Stimulated activated naive CD8-positive, alpha-beta T cell treated with anti-CD3 and anti-CD28 coated beads, Interleukin-15, amount 100 ng/mL, for 72 hours (primary cell): ENCODE measurements around the gene MTSS2.
A peak's percentile ranks its signal among the peaks of the same experiment; 100 is the strongest.

Experiments
- ATAC-seq: fragments of 150-1000 bp; cut with Tn5 transposase; 2 replicates; pipeline ENCODE4 v1.10.0; 2021; ENCODE audit warnings: mild to moderate bottlenecking, moderate library complexity
- DNase-seq, 2 donors: peaks; one replicate each; pipeline ENCODE4 v3.0.0; 2021 to 2022
- H3K27ac Mint-ChIP-seq, 2 donors: one replicate each; pipeline ENCODE4 v1.8.0; 2022; ENCODE audit warnings: mild to moderate bottlenecking in 2 of 2, mixed read lengths in 2 of 2, moderate library complexity in 2 of 2
- H3K27me3 Mint-ChIP-seq: one replicate; pipeline ENCODE4 v1.8.0; 2022; ENCODE audit warnings: mixed read lengths
- H3K4me1 Mint-ChIP-seq: one replicate; pipeline ENCODE4 v1.8.0; 2022; ENCODE audit warnings: mild to moderate bottlenecking, mixed read lengths
- H3K4me3 Mint-ChIP-seq, 2 donors: one replicate each; pipeline ENCODE4 v1.8.0; 2022; ENCODE audit warnings: mild to moderate bottlenecking in 2 of 2, mixed read lengths in 2 of 2, moderate library complexity in 1 of 2
- H3K9me3 Mint-ChIP-seq, 2 donors: one replicate each; pipeline ENCODE4 v1.8.0; 2022; ENCODE audit warnings: mixed read lengths in 2 of 2

The MTSS2 gene

GRCh38 chr16:70695331-70696070 lies 9.6 kb upstream of the MTSS2 start:
- H3K27me3 Mint-ChIP-seq: no peaks in the 10 kb centered on the region
- no peak for ATAC-seq
- peak overlapping the region in 1 of 2 donors; percentile 64 for H3K4me3 Mint-ChIP-seq
- no peak for DNase-seq
- H3K9me3 Mint-ChIP-seq: no peaks in the 10 kb centered on the region
- peak overlapping the region in 1 of 2 donors; percentile 58 for H3K27ac Mint-ChIP-seq
- H3K4me1 Mint-ChIP-seq: peaks cover 60% of the 10 kb centered on the region

- DNase-seq: no peak
- Mint-ChIP-seq H3K9me3 (no peaks in the 10 kb centered on the region), H3K27ac (no peak overlapping the region), H3K4me1 (peaks cover 60% of the 10 kb centered on the region), H3K27me3 (no peaks in the 10 kb centered on the region), H3K4me3 (no peak overlapping the region)
- ATAC-seq: no peak
Measured at GRCh38 chr16:70694868-70695218, 9.0 kb upstream of the MTSS2 start.

GRCh38 chr16:70694088-70694867 lies 8.4 kb upstream of the MTSS2 start:
- H3K27me3 Mint-ChIP-seq: no peaks in the 10 kb centered on the region
- peaks cover 57% of the 10 kb centered on the region for H3K4me1 Mint-ChIP-seq
- no peak for DNase-seq
- H3K9me3 Mint-ChIP-seq: no peaks in the 10 kb centered on the region
- no peak overlapping the region for H3K27ac Mint-ChIP-seq
- H3K4me3 Mint-ChIP-seq: no peak overlapping the region
- ATAC-seq: no peak

- no peak for DNase-seq
- Mint-ChIP-seq H3K4me3 (no peak overlapping the region), H3K27me3 (no peaks in the 10 kb centered on the region), H3K4me1 (peaks cover 47% of the 10 kb centered on the region), H3K9me3 (no peaks in the 10 kb centered on the region), H3K27ac (no peak overlapping the region)
- ATAC-seq: no peak
Measured at GRCh38 chr16:70692873-70693671, 7.2 kb upstream of the MTSS2 start.

DNA sequence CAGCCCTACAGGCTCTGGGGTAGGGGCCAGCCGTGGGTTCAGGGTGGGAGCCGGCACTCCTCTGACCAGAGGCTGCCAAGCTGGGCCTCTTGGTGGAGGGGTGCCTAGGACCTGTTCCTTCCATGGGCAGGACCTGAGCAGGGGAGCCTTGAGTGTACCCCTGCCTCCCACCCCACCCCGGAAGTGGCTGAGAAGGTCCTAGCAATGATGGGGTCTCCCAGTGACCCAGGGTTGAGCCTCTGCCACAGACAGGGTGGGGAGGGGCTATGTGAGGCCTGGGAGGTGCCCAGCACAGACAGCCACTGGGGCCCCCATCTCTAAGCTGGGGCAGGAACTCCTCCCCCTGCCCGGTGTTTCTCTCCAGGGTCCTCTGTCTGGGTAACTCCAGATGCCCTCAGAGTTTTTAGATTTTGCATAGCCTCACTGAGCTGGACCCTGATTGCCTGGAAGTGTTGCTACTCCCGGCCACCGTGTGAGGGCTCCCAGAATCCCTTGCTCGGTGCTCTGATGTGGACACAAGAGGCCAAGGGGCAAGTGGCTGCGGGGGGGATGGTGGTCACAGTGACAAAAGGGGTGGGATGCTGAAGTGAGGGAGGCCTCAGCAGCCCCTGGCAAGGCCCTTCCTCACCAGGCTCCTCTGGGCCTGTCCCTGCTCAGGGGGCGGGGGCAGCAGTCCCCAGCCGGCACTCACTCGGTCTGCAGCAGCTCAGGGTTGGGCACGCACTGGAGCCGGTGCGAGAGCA lies 6.4 kb upstream of the MTSS2 start:
- DNase-seq (no peak), ATAC-seq (no peak)
- no peaks in the 10 kb centered on the region for H3K9me3 Mint-ChIP-seq
- no peak overlapping the region for H3K27ac Mint-ChIP-seq
- no peaks in the 10 kb centered on the region for H3K27me3 Mint-ChIP-seq
- peaks cover 40% of the 10 kb centered on the region for H3K4me1 Mint-ChIP-seq
- no peak overlapping the region for H3K4me3 Mint-ChIP-seq

DNA sequence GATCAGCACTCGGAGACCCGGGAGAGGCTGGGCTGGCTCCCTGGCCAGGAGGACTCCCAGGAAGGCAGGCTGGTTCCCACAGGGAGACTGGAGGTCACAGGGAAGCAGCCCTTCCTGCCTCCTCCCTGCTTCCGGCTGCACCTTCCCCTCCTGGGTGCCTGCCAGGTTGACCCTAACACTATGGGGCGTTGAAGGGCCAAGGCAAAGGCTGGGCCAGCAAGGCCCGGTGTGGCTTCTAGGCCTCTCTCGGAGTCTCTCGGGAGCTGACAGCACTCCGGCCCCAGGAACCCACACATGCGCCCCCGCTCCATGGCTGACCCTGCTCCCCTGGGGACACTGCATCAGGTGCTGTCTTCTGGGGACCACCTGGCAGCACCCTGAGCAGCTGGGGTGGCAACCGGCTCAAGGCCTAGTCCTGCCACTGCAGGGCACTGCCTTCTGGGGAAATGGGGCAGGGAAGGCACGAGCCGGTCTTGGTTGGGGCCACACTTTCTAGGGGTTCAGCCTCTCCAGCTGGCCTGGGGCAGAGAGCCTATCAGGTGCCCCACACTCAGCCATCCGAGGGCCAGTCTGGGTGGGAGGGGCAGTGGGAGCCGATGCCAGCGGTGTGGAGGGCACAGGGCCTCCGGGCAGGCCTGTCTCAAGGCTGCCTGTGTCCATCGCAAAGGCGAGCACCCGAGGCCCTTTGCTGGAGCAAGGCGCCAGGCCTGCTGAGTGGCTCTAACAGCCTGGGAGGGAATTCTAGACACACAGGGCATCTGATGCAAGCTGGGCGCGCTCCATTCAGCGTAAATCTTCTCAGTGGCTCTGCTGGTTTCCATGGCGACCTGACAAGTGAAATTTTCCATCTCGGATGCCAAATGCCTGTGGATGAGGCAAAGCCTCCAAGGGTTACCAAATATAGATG lies 5.6 kb upstream of the MTSS2 start:
- H3K27ac Mint-ChIP-seq: no peak overlapping the region

DNA sequence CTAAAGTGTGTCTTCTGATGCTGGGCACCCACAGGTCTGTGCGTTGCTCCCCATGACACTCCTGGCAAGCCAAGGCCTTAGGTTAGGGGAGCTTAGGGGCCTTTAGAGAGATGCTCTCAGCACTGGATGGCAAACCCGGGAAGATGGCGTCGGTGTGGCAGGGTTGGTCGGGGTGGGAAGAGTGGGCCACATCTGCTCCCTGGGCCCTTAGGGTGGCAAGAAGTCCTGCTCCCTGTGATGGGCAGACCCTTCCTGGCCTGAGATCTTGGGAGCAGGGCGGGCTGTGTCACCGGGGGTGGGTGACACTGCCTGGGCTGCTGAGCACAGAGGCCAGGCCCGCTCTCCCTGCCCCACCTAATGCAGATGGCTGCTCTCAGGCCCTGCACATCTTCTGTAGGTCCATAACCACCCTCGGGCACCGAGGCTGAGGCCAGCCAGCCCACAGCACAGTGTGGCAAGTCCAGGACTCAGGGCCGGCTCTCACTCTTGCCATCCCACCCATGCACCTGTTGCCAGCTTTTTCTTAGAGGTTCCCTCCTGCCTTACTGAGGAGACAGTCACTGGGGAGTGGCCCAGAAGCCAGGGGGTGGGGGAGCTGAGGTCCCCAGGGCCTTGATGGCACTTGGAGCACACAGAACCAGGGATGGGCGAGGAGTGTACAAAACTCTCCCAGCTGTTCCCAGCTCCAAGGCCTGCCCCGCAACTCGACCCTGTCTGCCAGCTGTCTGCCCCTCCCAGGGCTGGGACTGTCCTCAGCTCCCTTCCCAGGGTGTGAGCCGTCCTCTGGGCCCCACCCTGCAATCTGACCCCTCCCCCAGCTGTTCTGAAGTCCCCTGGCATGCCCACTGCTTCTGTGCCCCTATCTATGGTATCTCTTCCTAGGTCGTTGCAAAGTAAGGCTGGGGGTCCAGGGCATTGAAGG lies 4.4 kb upstream of the MTSS2 start:
- no peak for ATAC-seq
- DNase-seq: no peak
- H3K27me3 Mint-ChIP-seq: no peaks in the 10 kb centered on the region
- no peaks in the 10 kb centered on the region for H3K9me3 Mint-ChIP-seq
- no peak overlapping the region for H3K4me3 Mint-ChIP-seq
- H3K4me1 Mint-ChIP-seq: peaks cover 19% of the 10 kb centered on the region
- peak overlapping the region; percentile 40 to 59 for H3K27ac Mint-ChIP-seq

More for the DNA sequence above, 5.6 kb upstream of the MTSS2 start:
- DNase-seq (no peak), ATAC-seq (no peak)
- Mint-ChIP-seq H3K4me1 (peaks cover 31% of the 10 kb centered on the region), H3K27me3 (no peaks in the 10 kb centered on the region), H3K4me3 (no peak overlapping the region), H3K9me3 (no peaks in the 10 kb centered on the region)

DNA sequence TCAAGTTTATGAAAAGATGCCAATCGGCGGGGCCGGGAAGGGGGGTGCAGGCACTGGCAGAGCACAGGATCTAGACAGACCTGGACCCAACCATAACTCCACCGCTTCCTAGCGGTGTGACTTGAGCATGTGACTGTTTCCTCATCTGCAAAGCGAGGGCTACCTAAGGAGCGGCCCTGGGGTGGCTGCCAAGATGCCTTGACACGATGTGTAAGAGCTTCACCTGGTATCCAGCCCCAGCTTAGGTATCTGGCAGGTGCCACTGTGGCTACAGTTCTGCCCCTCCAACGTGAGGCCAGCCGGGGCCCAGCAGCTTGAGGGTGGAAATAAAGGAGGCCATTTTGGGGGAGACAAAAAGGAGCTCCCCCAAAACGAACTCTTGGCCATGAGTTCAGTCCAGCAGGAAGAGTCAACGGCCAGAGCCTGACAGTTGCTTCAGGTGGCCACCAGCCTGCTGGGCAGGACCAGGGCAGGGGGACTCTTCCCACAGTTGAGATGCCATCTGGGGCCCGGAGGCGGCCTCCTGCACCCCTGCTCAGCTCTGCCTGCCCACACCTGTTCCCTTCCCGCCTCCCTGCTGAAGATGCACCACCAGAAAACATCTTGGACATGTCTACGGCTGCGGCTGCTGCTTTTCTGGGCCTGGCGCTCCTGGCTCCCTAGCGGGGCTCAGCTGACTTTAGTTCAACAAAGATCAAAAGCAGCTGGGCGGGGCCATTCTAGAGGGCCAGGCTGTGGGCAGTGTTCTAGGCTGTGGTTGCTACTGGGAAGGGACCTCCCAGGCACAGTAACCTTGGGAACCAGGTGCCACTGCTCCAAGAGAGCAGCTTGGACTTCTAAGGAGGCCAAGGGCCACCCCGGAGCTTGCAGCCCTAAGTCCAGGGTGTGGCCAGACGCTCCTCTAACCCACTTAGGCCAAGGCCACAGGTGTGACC lies 3.4 kb upstream of the MTSS2 start:
- ATAC-seq: no peak
- no peak for DNase-seq
- H3K9me3 Mint-ChIP-seq: no peaks in the 10 kb centered on the region
- H3K4me1 Mint-ChIP-seq: peaks cover 10% of the 10 kb centered on the region
- H3K27me3 Mint-ChIP-seq: no peaks in the 10 kb centered on the region
- no peak overlapping the region for H3K4me3 Mint-ChIP-seq
- H3K27ac Mint-ChIP-seq: no peak overlapping the region

GRCh38 chr16:70688246-70688742 lies 2.4 kb upstream of the MTSS2 start:
- Mint-ChIP-seq H3K27ac (peak overlapping the region in 1 of 2 donors; percentile 11), H3K4me3 (no peak overlapping the region), H3K9me3 (no peaks in the 10 kb centered on the region), H3K27me3 (no peaks in the 10 kb centered on the region), H3K4me1 (peaks cover 11% of the 10 kb centered on the region)
- DNase-seq (no peak), ATAC-seq (no peak)

DNA sequence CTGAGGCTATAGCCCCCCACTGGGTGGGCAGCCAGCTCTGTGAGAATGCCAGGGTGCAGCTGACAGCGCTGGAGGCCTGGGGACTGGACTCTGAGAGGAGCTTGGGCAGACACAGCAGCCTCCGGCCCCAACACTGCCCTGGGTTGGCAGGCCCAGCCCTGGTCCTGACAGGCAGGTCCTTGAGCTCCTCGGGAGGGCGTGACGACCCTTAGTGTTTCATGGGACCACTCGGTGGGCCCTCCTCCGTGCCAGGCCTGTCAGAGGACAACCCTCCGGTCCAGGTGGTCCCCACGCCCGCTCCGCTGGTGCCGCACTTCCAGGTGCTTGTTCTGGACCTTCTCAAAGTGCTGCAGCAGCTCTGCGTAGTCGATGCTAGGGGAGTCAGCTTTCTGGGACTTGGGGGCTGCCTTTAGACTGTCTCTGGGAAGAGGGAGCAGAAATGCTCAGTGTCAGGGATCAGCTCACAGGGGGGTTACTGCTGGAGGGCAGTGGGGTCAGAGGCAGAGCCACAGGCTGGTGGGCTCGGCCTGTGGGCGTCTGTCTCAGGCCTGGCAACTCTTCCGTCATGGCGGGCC lies 1.9 kb upstream of the MTSS2 start:
- peaks cover 9% of the 10 kb centered on the region for H3K4me1 Mint-ChIP-seq
- no peaks in the 10 kb centered on the region for H3K27me3 Mint-ChIP-seq
- H3K9me3 Mint-ChIP-seq: no peaks in the 10 kb centered on the region
- H3K27ac Mint-ChIP-seq: no peak overlapping the region
- DNase-seq (no peak), ATAC-seq (no peak)
- H3K4me3 Mint-ChIP-seq: no peak overlapping the region

DNA sequence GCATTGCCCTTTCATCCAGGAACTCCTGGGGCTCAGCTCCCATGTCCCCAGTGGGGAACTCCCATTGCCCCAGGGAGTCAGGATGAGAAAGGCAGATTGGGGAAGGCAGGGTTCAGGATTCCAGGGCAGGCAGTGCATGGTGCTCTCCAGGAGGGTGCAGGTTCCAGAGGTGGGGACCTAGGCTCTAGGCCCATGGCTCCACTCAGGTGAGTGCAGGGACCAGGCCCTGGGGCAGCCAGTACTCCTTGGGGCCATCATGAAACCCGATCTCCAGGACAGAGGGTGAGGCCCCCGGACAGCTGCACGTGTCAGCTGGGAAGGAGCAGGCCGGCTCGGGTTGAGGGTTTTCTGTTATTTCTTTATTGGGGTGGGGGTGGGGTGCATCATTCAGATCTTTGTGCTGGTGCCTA lies 1.3 kb upstream of the MTSS2 start:
- H3K9me3 Mint-ChIP-seq: no peaks in the 10 kb centered on the region
- H3K4me3 Mint-ChIP-seq: peak overlapping the region in 1 of 2 donors; percentile 34
- peaks cover 13% of the 10 kb centered on the region for H3K4me1 Mint-ChIP-seq
- DNase-seq (no peak), ATAC-seq (no peak)
- H3K27ac Mint-ChIP-seq: peak overlapping the region in 1 of 2 donors; percentile 22
- H3K27me3 Mint-ChIP-seq: no peaks in the 10 kb centered on the region

DNA sequence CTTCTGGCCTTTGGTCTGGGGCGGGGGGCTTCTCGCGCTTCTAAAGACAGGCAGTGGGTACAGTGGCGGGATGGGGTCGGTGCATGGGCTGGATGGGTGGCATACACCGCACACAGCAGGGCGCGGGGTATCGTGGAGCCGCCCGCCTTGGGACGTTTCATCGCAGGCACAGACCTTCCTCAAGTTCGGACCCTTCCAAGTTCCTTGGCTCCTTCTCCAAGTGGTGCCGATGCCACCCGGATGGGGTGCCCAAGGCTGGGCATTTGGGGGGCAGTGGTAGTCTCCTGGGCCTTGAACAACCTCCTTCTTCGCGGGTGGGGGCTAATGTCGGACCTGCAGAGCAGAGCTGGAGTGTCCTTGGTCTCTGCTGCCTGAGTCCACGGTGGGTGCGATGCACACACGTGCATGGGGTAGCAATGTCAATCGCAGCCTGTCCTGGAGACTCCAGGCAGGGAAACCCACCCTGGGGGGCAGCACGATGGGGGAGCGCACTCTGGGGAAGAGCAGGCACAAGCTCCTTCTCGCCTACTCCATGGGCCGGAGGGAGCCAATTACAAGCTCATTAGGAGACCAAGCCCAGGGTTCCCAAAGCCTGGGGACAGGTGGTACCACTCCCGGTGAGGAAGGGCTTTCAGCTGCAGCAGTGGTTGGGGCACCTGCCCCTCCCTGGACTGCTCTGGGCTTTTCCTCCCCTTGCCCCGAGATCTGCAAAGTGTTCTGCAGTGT lies 686 bp upstream of the MTSS2 start:
- Mint-ChIP-seq H3K4me1 (peaks cover 18% of the 10 kb centered on the region), H3K27me3 (no peaks in the 10 kb centered on the region), H3K9me3 (no peaks in the 10 kb centered on the region), H3K27ac (no peak overlapping the region), H3K4me3 (peak overlapping the region; percentile 55 to 59)
- DNase-seq: no peak
- ATAC-seq: peak; percentile 44
